ENCODE results near the gene TMEM135.
"Not testable (repeated sequence)": the region's sequence is repeated elsewhere in the genome, so short reads cannot be mapped to it uniquely, and the experiment has no call there.

TMEM135 gene

DNA sequence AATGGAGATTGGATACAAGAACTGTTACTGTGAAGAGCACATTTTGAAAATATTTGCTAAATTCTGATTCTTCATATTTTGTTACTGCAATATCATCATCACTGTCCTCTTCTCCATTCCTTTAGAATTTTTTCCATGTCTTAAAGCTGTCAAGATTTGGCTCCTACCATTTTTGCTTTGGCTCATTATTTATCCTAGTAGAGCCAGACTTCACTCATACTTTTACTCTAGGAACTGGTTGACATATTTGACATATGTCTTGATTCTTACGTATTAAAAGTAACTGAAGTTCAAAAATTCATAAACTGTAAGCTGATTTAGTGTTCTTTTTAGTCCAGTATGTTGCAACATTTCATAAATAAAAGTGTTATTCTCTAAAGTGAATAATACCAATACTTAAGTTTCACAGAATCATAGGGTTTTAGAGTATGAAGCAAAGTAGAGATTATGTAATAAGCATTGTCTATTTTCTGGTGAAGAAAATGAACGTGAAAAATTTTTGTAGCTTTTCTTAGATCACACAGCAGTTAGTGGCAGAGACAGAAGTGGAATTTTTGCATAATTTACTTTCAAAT is 225.6 kb downstream of the TMEM135 start:
- DNase-seq = no peak

DNA sequence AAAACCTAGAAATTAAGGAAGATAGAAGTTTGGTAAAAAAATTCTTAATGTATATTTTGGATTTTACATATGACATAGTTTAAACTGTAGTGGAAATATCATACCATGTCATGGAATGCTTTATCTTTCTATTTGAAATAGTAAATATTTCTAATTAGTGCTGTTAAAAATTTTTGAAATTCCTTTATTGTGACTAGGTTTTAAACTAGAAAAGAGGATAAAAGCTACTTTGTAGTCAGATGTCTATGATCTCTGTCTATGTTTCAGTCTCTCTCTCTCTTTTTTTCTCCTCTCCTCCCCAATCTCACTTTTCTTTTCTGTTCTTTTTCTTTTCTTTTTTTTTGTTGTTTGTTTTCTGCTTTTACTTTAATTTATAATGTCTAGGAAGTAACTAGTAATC is 226.2 kb downstream of the TMEM135 start:
- no peak for DNase-seq

DNA sequence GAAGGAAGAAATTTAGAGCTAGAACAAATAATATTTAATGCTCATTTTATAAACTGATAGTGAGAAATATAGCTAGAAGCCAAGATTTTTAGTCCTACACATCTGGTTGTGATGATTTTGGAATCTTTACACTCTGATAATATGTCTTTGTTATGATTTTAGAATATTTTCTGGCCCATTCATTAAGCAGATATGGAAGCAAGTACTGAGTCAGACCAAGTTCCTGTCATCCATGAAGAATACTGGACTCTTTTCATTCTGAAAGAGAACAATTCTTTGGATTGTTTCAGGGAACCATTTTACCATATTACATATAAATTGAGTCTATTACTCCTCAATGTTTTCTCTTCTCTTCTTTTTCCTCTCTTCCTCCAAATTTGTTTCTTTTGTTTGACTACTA is 227.4 kb downstream of the TMEM135 start:
- no peak for DNase-seq

DNA sequence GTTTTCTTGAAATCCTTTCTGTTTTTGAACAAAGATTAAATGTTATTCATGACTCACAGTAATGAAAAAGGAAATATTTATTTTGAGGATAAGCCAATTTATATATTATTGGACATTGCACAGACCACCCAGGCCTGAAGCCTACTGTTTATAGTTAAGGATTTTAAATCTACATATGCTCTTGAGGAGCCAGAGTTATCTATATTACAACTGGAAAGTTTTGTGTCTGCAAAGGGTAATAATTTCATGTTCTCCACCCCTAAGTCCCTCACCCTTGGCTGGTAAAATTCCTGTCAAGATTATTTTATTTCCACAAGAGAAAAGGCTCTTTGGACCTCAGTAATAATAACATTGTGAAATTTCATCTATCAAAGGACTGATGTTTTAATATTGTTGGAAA is 228.2 kb downstream of the TMEM135 start:
- DNase-seq = no peak

DNA sequence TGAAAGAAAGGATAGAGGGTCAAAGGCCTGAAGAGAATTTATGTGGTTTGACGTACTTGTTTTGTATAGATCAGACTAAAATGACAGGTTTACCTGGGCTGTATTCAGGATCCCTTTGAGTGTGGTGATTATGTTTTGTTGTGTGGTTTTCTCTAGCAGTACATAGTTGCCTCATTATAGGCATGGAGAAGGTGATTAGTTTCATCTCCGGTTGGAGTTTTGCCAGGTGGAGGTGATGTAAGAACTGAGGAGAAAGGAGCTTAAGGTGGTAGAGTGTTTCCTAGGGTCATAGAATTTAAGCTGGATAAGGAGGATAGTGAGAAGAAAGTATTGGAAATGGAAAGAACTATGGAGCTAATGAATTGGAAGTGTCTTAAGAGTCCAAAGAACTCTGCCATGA is 229.0 kb downstream of the TMEM135 start:
- DNase-seq = no peak

DNA sequence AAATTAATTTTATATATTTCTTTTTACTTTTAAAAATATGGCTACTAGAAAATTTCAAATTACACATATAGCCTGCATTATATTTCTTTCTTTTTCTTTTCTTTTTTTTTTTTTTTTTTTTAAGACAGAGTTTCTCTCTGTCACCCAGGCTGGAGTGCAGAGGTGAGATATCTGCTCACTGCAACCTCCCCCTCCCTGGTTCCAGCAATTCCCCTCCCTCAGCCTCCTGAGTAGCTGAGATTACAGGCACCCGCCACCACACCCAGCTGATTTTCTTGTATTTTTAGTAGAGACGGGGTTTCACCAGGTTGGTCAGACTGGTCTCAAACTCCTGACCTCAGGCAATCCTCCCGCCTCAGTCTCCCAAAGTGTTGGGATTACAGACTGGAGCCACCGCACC is 234.2 kb downstream of the TMEM135 start:
- DNase-seq = not testable (repeated sequence)

DNA sequence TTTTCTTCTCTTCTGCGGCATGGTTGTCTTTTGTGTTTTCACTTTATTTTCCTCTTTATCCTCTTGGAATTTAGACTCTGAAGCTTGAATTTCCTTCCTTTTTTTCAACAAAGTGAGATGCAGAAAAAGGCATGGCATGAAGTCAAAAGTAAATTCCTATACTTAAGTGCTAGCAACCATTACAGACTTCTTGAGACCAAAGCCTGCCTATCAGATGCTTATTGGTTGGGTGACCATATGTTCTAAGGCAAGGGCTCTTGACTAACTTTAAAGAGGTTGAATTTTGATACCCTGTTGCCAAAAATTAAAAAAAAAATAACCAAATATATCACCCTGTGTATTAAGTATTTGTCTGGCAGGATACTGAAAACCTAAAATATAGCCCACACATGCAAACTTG is 237.4 kb downstream of the TMEM135 start:
- DNase-seq = no peak

DNA sequence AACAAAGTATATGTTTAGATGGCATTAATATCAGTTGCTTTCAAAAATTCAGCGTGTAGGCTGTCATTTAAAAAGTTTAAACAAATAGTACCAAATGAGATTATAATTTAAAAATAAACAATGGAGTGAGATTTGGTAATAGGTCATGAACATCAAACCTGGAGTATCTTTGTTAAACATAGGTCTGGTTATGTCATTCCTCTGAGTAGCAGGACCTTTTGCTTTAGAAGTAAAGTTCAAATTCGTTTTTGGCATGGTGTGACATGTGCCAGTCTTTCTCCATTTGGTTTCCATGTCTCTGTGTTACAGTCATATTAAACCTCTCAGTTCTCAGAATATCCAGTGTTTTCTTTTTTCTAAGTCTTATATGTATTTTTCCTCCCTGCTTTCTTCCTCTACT is 242.4 kb downstream of the TMEM135 start:
- no peak for DNase-seq

DNA sequence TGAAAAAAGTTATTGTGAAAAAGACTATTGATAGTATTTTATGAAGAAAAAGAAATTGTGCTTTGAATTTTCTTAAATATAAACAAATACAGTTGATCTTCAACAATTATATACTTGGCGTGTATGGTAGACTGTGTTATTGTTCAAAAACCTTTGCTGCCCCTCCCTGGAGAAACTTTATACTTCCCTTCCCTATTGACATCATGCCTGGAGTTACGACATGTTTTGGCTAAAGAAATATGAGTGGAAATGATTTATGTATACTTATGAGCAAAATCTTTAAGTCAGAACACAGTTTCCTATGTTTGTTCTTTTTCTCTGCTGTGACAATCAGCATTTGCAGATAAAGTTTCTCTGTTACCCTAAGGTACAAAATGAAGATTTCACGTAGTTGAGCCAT is 243.8 kb downstream of the TMEM135 start:
- no peak for DNase-seq

DNA sequence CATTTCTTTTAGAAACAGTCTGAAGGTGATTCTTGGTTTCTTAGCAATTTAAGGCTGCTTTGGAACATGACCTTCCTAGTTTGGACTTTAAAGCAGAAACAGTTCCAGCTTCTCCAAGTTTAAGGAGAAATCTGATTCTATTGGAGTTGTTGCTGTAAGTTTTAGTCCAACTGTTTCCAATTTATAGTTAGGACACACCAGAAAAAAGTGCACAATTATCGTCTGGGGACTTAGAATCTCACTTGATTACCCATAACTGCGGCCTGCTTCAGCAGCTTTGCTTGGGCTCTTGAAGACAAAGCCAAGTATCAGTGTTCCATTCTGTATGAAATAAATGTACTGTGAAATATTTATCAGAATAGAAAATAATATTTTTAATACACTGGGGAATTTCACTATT is 246.6 kb downstream of the TMEM135 start:
- DNase-seq = no peak

DNA sequence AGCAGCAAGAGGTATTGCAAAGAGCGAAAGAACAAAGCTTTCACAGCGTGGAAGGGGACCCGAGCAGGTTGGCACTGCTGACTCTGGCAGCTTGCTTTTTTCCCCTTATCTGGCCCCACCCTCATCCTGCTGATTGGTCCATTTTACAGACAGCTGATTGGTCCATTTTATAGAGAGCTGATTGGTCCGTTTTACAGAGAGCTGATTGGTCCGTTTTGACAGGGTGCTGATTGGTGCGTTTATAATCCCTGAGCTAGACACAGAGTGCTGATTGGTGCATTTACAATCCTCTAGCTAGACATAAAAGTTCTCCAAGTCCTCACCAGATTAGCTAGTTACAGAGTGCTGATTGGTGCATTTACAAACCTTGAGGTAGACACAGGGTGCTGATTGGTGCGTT is 247.9 kb downstream of the TMEM135 start:
- not testable (repeated sequence) for DNase-seq

DNA sequence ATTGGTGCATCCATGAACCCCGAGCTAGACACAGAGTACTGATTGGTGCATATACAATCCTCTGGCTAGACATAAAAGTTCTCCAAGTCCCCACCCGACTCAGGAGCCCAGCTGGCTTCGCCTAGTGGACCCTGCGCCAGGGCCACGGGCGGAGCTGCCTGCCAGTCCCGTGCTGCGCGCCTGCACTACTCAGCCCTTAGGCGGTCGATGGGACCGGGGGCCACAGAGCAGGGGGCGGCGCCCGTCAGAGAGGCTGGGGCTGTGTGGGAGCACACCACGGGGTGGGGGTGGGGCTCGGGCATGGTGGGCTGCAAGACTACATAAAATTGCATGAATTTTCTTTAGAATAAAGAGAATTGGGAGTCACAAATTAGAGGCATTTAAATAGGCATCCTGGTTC is 248.6 kb downstream of the TMEM135 start:
- no peak for DNase-seq

DNA sequence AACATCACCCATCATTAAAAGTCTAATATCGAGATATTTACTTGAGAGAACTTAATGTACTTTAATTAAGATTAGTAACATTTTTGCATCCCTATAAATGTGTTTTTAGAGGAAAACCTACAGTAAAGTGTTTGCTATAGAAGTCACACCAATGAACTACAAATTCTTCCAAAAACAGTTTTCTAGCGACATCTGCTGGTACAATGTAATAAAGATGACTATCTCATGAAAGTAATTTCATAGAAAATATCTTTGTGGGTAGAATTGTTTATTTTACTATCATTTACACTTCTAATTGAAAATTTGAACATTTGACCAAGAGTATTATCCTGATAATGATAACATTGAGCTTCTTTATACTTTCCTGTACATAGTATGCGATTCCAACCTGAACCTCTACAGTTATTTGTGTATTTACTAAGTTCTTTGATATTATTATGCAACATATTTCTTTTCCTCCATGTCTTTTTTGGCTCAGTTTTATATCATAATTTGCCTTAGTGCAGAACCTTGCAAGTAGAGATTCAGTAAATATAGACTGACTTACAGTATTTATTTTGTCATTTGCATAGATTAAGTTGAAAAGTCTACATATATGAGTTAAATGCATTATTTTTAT is 252.7 kb downstream of the TMEM135 start:
- DNase-seq = no peak

DNA sequence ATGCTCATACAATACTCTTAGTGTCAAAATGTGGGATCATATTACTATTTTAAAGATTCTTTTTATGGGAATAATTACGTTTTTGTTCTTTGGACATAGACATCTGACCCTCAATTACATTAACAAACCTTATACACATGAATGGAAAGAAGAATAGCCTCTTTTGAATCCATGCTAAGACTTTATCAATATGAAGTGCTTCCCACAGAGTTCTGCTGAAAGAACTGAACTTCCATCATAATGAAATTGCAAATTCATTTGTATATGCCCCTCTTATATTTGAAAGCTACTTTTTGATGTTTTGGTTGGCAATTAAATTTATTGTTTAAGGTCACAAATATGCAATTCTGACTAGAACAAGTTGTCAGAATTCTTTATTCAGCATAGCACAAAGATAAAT is 254.9 kb downstream of the TMEM135 start:
- DNase-seq = no peak

DNA sequence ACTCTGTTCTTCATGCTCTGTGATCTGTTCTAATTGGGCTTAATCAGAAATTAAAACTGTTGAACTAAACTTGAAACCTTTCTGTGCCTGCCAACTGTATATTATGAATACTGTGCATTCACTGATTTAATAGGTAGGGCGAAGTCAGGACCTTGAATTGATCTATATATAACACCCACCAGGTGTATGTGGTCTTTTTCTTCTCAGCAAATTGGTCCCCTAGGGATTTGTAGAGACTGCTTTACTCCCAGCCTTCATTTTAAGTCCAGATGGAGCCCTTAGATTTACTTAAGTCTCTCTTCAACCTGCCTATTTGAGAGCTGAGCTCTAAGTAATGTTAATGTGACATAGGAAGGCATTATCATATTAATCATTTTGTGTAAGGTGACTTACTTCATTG is 257.5 kb downstream of the TMEM135 start:
- DNase-seq = no peak

DNA sequence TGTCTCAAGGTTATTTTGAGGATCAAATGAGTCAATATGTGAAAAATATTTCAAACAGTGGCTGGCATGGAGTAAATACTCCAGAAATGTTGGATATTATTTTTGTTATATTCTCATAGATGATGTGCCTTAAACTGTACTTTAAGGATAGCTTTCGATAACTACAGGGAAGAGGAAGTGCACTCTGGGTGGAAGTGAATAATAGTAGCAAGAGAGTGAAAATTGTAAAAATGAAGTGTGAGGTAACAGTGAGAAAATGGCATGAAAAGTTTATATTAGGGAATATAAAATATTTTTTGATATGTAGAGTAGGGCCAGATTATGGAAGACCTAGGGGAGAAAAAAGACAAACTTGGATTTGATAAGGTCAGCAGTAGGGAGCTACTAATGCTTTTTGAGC is 258.9 kb downstream of the TMEM135 start:
- DNase-seq = no peak

DNA sequence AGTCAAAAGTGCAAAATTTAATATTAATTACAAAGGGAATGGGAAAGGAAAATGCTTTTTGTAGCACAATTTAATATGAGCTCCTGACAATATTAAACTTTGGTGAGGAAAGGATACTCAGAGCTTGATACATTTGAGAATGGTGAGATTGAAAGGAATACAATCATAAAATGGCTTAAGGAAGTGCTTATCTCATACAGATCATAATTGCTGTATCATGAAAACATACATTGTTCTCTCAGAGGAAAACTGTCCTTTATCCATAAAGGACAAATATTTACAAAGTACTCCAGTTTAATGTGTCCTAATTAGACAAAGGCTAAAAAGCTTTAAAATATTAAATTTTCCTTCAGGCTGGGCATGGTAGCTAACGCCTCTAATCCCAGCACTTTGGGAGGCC is 260.4 kb downstream of the TMEM135 start:
- DNase-seq = no peak

DNA sequence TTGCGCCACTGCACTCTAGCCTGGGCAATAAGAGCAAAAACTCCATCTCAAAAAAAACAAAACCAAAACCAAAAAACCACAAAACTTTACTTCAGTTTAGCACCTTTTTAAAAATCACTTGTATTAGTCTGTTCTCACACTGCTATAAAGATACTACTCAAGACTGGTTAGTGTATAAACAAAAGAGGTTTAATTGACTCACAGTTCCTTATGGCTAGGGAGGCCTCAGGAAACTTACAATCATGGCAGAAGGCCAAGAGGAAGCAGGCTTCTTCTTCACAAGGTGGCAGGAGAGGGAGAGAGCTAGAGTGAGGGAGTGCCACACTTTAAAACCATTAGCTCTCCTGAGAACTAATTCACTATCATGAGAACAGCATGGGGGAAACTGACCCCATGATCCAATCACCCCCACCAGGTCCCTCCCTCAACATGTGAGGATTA is 261.3 kb downstream of the TMEM135 start:
- no peak for DNase-seq

DNA sequence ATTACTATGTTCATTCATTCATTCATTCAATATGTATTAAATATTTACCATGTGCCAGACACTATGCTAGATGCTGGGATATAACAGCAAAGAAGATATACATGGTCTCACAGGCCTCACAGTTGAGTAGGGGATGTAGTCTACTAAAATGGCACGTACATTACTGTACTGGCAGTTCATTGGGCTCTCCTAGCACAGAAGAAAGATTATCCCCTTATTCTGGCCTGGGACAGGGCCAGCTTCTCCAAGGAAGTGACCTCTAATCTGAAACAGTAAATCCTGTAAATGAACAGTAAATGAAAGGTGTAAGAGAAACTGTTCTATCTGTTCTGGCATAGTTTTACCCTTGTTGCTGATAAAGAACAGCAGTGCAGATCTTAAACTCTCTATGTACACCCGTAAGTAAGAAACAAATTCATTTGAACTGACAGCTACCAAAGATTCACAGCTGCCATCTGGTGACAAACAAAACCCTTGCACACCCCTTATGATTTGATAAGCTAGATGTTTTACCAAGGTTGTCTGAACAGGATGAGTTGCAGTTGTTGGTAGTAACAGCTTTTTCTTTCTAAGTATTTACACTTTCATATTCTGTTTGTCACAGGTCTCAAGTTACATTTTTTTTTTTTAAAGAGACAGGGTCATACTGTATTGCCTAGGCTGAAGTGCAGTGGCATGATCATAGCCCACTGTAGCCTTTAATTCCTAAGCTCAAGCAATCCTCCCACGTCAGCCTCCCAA is 263.1 kb downstream of the TMEM135 start:
- no peak for DNase-seq

DNA sequence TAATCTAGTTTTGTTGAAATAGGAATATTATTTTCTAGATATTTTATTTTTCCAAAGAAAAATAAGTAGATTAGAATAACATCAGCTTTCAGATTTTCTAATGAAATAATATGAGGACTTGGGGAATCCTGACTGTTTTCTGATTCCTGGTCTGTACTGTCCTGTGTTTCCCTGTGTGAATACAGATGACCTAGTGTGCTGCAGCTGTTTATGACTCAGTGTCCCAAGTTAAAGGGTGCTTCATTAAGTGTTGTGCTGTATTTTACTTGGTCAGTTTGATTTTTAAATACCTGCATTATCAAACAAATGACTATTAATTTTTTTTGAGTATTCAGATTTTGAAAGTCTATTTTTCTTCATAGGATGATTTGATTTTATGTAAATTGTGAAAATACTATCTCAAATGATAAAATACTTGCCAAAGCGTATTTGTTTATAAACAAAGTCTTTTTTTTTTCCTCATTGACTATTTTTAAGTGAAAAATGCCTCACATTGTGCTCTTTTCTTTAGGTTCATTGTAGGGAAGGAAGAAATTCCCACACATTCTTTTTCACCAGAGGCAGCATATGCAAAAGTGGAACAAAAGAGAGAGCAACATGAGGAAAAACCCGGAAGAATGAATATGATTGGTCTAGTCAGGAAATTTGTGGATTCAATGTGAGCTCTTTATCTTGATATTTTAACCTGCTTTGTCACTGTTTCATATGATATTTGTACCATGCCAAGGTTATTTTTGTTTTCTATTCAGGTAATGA is 264.2 kb downstream of the TMEM135 start:
- peak in 1 of 14 donors; percentile 2 for DNase-seq

DNA sequence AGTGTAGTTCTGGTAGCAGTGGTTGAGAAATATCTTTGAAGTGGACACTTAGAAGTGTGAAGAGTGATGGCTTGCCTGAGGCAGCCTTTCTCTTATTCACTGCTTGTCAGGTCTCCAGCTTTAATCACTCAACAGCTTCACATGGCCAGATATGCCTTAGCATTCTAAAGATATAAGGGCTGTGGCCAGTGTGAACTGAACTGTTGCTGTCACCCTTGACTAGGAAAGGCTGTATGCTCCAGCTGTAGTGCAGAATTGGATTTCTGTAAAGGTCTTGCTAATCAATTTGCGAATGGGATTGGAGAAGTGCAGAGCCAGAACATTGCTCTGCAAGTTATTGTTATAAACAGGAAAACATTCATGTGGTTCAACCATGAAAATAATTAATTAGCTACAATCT is 266.7 kb downstream of the TMEM135 start:
- no peak for DNase-seq

DNA sequence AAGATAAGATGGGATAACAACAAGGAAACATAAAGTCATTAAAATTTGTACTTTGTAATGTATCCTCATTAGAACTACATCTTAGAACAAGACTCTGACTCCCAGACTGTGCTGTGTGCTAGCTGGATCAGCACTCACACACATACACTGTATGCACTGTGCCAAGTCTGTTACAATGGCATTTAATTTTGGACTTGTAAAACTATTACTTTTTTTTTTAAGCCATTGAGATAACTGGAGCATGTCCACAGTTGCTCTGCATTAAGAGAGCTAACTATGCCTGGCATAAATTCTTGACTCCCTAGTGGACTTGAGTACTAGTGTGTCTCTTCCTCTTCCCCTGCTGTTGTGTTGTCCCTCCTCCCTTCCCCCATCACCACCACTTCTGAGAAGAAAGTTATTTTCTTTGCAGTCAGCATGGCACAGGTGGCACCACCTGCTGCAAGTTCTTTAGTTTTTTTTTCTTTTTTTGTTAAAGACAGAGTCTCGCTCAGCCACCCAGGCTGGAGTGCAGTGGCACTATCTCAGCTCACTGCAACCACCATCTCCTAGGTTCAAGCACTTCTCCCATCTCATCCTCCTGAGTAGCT is 268.6 kb downstream of the TMEM135 start:
- no peak for DNase-seq

DNA sequence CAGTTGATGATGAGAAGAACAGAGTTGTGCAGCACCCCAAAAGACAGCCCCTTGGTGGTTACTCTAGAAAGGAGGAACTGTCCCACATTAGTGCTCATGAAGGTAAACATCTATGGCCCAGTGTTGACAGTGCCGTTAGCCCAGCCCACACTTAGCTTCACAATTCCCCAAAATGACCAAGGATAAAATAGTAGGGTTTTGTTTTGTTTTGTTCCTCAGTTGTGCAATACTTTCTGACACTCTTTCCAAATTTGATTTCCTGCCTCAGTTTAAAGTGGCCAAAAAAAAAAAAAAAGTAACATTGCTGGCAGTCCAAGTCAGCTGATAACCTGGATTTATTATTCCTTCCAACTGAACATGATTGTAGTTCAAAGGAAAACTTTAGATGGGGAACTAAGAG is 269.4 kb downstream of the TMEM135 start:
- no peak for DNase-seq

Data from C1 segment of cervical spinal cord (tissue), 14 donors.